Measurements from ENCODE around the gene PJA2.

DNA sequence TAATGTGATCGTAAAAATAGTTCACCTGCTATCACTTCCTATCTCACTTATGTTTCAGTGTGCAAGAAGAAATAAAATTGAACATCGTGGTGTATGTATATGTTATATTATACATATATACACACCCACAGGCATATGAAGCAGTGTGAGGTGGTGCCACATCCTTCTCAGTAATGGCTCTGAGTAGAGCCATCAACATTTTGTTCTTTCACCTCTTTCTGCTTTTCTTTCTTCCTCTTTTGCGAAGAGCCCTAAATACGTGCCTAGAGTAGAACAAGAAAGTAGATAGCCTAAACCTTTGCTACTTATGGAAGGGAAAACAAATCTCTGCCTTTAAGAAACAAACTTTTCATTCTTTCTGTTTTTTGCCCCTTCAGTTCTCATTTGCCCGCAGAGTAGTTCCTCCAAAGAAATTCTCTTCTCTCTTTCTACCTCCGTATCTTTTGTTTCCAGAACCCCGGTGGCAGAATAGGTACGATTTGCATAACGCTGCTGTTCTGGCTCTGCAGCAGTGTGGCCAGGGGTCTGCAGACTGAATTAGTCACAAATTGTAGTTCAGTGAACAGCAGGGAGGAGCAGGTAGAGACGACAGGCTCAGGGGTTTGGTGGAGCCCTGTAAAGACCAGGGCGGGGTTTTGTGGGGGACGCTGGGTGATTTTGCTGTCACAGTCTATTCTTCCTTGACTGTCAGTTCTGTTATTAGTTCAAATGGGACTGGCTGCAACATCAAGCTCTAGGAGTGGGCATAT is 40.5 kb upstream of the PJA2 start:
- TF ChIP-seq POLR2A (IDR thresholded peaks at IDR 0.05) (no peak), CTCF (IDR thresholded peaks at IDR 0.05) (no peak), EP300 (IDR thresholded peaks at IDR 0.05) (no peak)

Data from tibial nerve (tissue), 4 donors.